SH-SY5Y (cell line): Measurements from ENCODE around the gene CCSER2.

Experiments
- GATA2 ChIP-seq: IDR thresholded peaks from 2 replicates; pipeline ENCODE4 v1.6.1; 2011; ENCODE audit warnings: mild to moderate bottlenecking, low read depth, low read length
- GATA3 ChIP-seq: IDR thresholded peaks from 2 replicates; pipeline ENCODE4 v1.6.1; 2011; ENCODE audit warnings: low read depth, mild to moderate bottlenecking, low read length, moderate library complexity

CCSER2 gene

DNA sequence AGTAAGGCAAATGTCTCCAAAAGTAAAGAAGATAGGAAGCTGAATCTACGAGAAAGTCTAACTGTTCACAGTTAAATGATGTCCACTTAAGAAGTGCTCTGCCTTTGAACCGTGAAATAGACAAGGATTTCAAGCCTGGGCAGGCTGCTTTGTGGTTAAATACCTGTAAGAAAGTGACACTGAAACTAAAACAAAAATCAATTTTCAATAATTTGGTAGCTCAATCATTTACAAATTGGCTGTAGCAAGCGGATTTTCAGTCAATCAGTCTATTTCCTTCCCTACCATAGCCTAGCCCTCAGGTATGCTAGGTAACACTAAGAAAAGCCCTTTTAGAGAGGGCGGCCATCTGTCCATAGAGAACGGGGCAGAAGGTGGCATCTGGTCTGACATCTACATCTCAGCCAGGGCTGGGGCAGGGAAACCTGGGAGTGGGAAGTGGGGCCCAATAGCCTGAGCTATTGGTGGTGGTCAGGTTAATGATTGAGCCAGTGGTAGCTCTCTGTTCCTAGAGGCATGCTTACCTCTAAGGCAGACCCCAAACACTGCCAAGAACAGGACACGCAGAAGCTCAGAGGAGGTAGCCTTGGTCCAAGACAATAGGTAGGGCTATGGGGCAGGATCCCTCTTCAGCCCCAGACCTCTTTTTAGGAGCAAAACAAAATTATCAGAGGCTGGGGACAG, 223.2 kb downstream of the CCSER2 start:
- TF ChIP-seq GATA3 (no peak), GATA2 (no peak)

DNA sequence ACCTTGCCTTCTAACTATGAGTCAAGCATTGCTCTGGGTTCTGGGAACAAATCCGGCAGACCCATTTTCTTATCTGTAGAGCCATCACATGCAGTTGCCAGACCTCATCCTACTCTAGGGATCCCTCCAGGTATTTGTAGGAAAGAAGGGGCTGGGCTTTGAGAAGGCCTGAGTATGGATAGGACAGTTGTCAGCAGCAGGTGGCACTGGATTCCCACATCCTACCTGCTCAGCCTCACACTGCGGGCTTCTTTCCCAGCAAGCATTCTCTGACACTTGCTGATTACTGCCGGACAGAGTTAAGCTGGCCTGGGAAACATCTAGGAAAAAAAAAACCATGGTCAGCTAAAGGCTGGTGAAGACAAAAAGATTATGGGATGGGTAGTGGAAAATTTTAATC, 224.1 kb downstream of the CCSER2 start:
- TF ChIP-seq GATA2 (no peak), GATA3 (no peak)

GRCh38 chr10:84562592-84562991, 234.2 kb downstream of the CCSER2 start:
- TF ChIP-seq GATA3: no peak
- TF ChIP-seq GATA2: no peak

DNA sequence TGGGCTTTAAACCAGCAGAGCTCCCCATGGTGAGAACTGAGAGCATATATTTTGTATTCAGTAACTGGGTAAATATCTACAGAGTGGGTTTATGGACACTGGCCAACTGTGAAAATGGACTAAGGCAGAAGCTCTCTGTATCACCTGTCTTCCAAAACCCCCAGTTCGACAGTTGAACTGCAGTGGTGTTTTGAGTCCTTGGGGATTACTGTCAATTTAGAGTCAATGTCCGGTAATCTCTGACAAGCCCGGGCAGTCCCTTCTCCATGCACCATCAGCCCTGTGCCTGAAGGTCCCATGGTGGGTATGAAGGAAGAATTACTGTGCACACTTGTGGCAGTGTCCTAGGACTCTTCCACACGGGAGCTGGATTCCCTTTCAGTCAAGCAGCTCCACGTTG, 235.0 kb downstream of the CCSER2 start:
- TF ChIP-seq GATA2 (no peak), GATA3 (no peak)

DNA sequence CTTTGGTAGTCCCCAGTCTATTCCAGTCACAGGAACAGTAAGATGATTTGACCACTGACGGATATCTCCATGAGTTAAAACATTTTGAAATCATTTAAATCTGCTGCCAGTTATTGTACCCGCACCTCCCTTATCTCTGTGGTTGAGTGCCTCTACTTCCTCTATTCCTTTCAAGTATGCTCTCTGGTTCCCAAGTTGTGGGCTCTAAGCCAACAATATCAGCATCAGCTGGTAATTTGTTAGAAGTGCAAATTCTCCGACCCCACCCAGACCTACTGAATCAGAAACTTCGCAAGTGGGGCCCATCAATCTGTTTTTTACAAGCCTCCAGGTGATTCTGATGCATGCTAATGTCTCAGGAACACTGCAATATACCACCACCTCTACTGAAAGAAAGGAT, 235.5 kb downstream of the CCSER2 start:
- TF ChIP-seq GATA2: no peak

DNA sequence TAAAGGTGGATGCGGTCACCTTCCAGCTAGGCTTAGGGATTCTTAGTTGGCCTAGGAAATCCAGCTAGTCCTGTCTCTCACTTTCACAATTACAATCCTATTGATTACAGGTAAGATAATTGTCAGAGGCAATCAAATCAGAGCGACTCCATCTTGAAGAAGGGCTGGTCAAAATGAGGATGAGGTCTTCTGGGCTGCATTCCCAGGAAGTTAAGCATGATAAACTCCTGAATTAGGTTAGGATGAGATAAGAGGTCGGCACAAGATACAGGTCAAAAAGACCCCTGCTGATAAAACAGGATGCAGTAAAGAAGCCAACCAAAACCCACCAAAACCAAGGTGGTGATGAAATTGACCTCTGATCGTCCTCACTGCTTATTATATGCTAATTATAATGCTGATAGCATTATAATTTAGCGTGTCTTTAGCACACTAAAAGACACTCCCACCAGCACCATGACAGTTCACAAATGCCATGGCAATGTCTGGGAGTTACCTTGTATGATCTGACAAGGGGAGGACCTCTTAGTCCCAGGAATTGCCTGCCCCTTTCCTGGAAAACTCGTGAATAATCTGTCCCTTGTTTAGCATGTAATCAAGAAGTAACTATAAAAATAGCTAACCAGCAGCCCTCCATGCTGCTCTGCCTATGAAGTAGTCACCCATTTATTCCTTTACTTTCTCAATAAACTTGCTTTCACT, 237.6 kb downstream of the CCSER2 start:
- TF ChIP-seq GATA2: no peak
- TF ChIP-seq GATA3: no peak

- TF ChIP-seq GATA2 (no peak), GATA3 (no peak)
Observed at GRCh38 chr10:84567133-84567532, 238.7 kb downstream of the CCSER2 start.
